B cell (primary cell): Measurements from ENCODE around the gene FUCA1.

ENCODE experiments used
- CTCF ChIP-seq: fragments of 200-600 bp; IDR thresholded peaks from one replicate; pipeline ENCODE4 v1.8.0; 2022; ENCODE audit warnings: antibody characterized with exemption, mild to moderate bottlenecking
- EZH2 ChIP-seq: IDR thresholded peaks from 2 replicates; pipeline ENCODE4 v1.6.1; 2012; ENCODE audit warnings: borderline replicate concordance, low read depth, mild to moderate bottlenecking, moderate library complexity, low read length; ENCODE audit not compliant: insufficient read depth, poor library complexity, severe bottlenecking

DNA sequence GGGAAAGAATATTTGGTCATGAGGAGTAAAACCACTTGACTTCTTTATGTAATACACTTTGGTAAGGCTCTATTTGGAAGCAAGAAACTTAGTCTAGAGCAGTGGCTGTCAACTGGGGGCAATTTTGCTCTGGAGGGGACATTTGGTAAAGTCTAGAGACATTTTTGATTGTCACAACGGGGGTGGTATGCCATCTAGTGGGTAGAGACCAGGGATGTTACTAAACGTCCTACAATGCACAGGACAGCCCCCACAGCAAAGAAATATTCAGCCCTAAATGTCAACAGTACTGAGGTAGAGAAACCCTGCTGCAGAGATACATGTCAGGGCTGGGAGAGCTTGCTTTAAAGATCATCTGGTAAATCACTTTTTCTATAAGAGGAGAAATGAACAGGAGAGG, 13.5 kb downstream of the FUCA1 start:
- no peak for TF ChIP-seq CTCF
- TF ChIP-seq EZH2: no peak
